HEK293 (cell line): ENCODE results near the gene APPL2.

Experiments used
- EGR2 ChIP-seq: fragments of 450-650 bp; formaldehyde crosslinking; IDR thresholded peaks from 2 replicates; pipeline ENCODE4 v1.5.1; 2016; ENCODE audit warnings: low read depth, missing biosample characterization, missing genetic modification characterization
- GLIS2 ChIP-seq: fragments of 450-650 bp; formaldehyde crosslinking; IDR thresholded peaks from 2 replicates; pipeline ENCODE4 v1.5.1; 2016; ENCODE audit warnings: missing biosample characterization, missing genetic modification characterization
- IKZF3 ChIP-seq: fragments of 450-650 bp; IDR thresholded peaks from 2 replicates; pipeline ENCODE4 v1.5.0; 2018; ENCODE audit warnings: missing biosample characterization, mild to moderate bottlenecking, missing genetic modification characterization, moderate library complexity
- KLF16 ChIP-seq: fragments of 450-650 bp; formaldehyde crosslinking; IDR thresholded peaks from 2 replicates; pipeline ENCODE4 v1.5.1; 2017; ENCODE audit warnings: missing biosample characterization, missing genetic modification characterization
- OSR2 ChIP-seq: fragments of 450-650 bp; formaldehyde crosslinking; IDR thresholded peaks from 2 replicates; pipeline ENCODE4 v1.5.1; 2016; ENCODE audit warnings: missing biosample characterization, missing genetic modification characterization
- PRDM1 ChIP-seq: fragments of 450-650 bp; formaldehyde crosslinking; IDR thresholded peaks from 2 replicates; pipeline ENCODE4; 2016; ENCODE audit warnings: missing biosample characterization, missing genetic modification characterization
- SETDB1 ChIP-seq: IDR thresholded peaks from one replicate; pipeline ENCODE4 v1.6.1; 2017; ENCODE audit warnings: mild to moderate bottlenecking, low read length, moderate library complexity, mixed read lengths; ENCODE audit not compliant: insufficient read length
- SP3 ChIP-seq: fragments of 450-650 bp; formaldehyde crosslinking; IDR thresholded peaks from 2 replicates; pipeline ENCODE4 v1.5.1; 2016; ENCODE audit warnings: missing biosample characterization, missing genetic modification characterization
- ZBTB8A ChIP-seq: fragments of 450-650 bp; formaldehyde crosslinking; IDR thresholded peaks from 2 replicates; pipeline ENCODE4 v1.5.1; 2016; ENCODE audit warnings: missing biosample characterization, missing genetic modification characterization
- ZEB2 ChIP-seq: fragments of 450-650 bp; formaldehyde crosslinking; IDR thresholded peaks from 2 replicates; pipeline ENCODE4 v1.5.1; 2016; ENCODE audit warnings: missing biosample characterization, missing genetic modification characterization
- ZFHX2 ChIP-seq: fragments of 450-650 bp; formaldehyde crosslinking; conservative IDR thresholded peaks from 2 replicates; pipeline ENCODE4 v1.5.1; 2016; ENCODE audit warnings: missing biosample characterization, missing genetic modification characterization
- ZFP3 ChIP-seq: fragments of 450-650 bp; formaldehyde crosslinking; IDR thresholded peaks from 2 replicates; pipeline ENCODE4 v1.5.1; 2016; ENCODE audit warnings: low read depth, missing biosample characterization, missing genetic modification characterization
- ZNF121 ChIP-seq: fragments of 450-650 bp; formaldehyde crosslinking; IDR thresholded peaks from 2 replicates; pipeline ENCODE4 v1.5.1; 2016; ENCODE audit warnings: missing biosample characterization, missing genetic modification characterization
- ZNF132 ChIP-seq: fragments of 450-650 bp; formaldehyde crosslinking; IDR thresholded peaks from 2 replicates; pipeline ENCODE4 v1.5.1; 2017; ENCODE audit warnings: missing biosample characterization, missing genetic modification characterization, borderline replicate concordance
- ZNF16 ChIP-seq: fragments of 450-650 bp; formaldehyde crosslinking; IDR thresholded peaks from 2 replicates; pipeline ENCODE4 v1.5.1; 2016; ENCODE audit warnings: low read depth, missing biosample characterization, missing genetic modification characterization
- ZNF23 ChIP-seq: fragments of 450-650 bp; formaldehyde crosslinking; IDR thresholded peaks from 2 replicates; pipeline ENCODE4 v1.5.1; 2016; ENCODE audit warnings: missing biosample characterization, missing genetic modification characterization, borderline replicate concordance
- ZNF24 ChIP-seq: fragments of 450-650 bp; formaldehyde crosslinking; IDR thresholded peaks from 2 replicates; pipeline ENCODE4 v1.5.1; 2016; ENCODE audit warnings: missing biosample characterization, missing genetic modification characterization
- ZNF341 ChIP-seq: fragments of 450-650 bp; formaldehyde crosslinking; IDR thresholded peaks from 2 replicates; pipeline ENCODE4; 2016; ENCODE audit warnings: low read depth, missing biosample characterization, missing genetic modification characterization
- ZNF391 ChIP-seq: fragments of 450-650 bp; formaldehyde crosslinking; IDR thresholded peaks from 2 replicates; pipeline ENCODE4 v1.5.1; 2016; ENCODE audit warnings: low read depth, missing biosample characterization, missing genetic modification characterization, borderline replicate concordance
- ZNF433 ChIP-seq: fragments of 450-650 bp; formaldehyde crosslinking; IDR thresholded peaks from 2 replicates; pipeline ENCODE4 v1.5.1; 2016; ENCODE audit warnings: missing biosample characterization, missing genetic modification characterization, low read depth
- ZNF510 ChIP-seq: fragments of 450-650 bp; formaldehyde crosslinking; IDR thresholded peaks from 2 replicates; pipeline ENCODE4 v1.5.1; 2018; ENCODE audit warnings: mild to moderate bottlenecking, missing genetic modification characterization, missing biosample characterization; ENCODE audit not compliant: insufficient replicate concordance
- ZNF529 ChIP-seq: fragments of 450-650 bp; formaldehyde crosslinking; IDR thresholded peaks from 2 replicates; pipeline ENCODE4 v1.5.1; 2017; ENCODE audit warnings: missing genetic modification characterization, missing biosample characterization; ENCODE audit not compliant: insufficient replicate concordance
- ZNF558 ChIP-seq: fragments of 450-650 bp; formaldehyde crosslinking; IDR thresholded peaks from 2 replicates; pipeline ENCODE4 v1.5.1; 2016; ENCODE audit warnings: missing biosample characterization, missing genetic modification characterization
- ZNF571 ChIP-seq: fragments of 450-650 bp; formaldehyde crosslinking; IDR thresholded peaks from 2 replicates; pipeline ENCODE4 v1.5.0; 2017; ENCODE audit warnings: missing biosample characterization, missing genetic modification characterization
- ZNF629 ChIP-seq: fragments of 450-650 bp; formaldehyde crosslinking; IDR thresholded peaks from 2 replicates; pipeline ENCODE4 v1.5.1; 2017; ENCODE audit warnings: missing biosample characterization, missing genetic modification characterization
- ZNF660 ChIP-seq: fragments of 450-650 bp; IDR thresholded peaks from 2 replicates; pipeline ENCODE4 v1.5.1; 2018; ENCODE audit warnings: missing biosample characterization, mild to moderate bottlenecking, missing genetic modification characterization
- ZNF664 ChIP-seq: fragments of 450-650 bp; formaldehyde crosslinking; IDR thresholded peaks from 2 replicates; pipeline ENCODE4 v1.5.1; 2016; ENCODE audit warnings: missing biosample characterization, missing genetic modification characterization
- ZNF791 ChIP-seq: fragments of 450-650 bp; formaldehyde crosslinking; IDR thresholded peaks from 2 replicates; pipeline ENCODE4 v1.5.1; 2016; ENCODE audit warnings: missing biosample characterization, missing genetic modification characterization
- ZNF837 ChIP-seq: fragments of 450-650 bp; formaldehyde crosslinking; IDR thresholded peaks from 2 replicates; pipeline ENCODE4 v1.5.1; 2016; ENCODE audit warnings: missing biosample characterization, missing genetic modification characterization
- ZXDB ChIP-seq: fragments of 450-650 bp; formaldehyde crosslinking; IDR thresholded peaks from 2 replicates; pipeline ENCODE4 v1.5.1; 2016; ENCODE audit warnings: missing biosample characterization, missing genetic modification characterization
- TF ChIP-seq, protein P1 (sequence below): fragments of 450-650 bp; formaldehyde crosslinking; IDR thresholded peaks from 2 replicates; pipeline ENCODE4; 2016; ENCODE audit warnings: missing biosample characterization, missing genetic modification characterization
- TF ChIP-seq, protein P2 (sequence below): fragments of 450-650 bp; formaldehyde crosslinking; IDR thresholded peaks from 2 replicates; pipeline ENCODE4 v1.5.1; 2016; ENCODE audit warnings: missing biosample characterization, missing genetic modification characterization
- TF ChIP-seq, protein P3 (sequence below): fragments of 450-650 bp; formaldehyde crosslinking; IDR thresholded peaks from 2 replicates; pipeline ENCODE4 v1.5.1; 2016; ENCODE audit warnings: missing biosample characterization, missing genetic modification characterization
- TF ChIP-seq, protein P4 (sequence below): fragments of 450-650 bp; formaldehyde crosslinking; IDR thresholded peaks from 2 replicates; pipeline ENCODE4 v1.5.1; 2017; ENCODE audit warnings: missing biosample characterization, missing genetic modification characterization

The APPL2 gene

GRCh38 chr12:105235732-105236476 lies at the start of gene APPL2 (continued):
- TF ChIP-seq, protein P1, sequence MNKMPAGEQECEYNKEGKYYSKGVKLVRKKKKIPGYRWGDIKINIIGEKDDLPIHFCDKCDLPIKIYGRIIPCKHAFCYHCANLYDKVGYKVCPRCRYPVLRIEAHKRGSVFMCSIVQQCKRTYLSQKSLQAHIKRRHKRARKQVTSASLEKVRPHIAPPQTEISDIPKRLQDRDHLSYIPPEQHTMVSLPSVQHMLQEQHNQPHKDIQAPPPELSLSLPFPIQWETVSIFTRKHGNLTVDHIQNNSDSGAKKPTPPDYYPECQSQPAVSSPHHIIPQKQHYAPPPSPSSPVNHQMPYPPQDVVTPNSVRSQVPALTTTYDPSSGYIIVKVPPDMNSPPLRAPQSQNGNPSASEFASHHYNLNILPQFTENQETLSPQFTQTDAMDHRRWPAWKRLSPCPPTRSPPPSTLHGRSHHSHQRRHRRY: no peak
- TF ChIP-seq ZNF510 (tag by site-specific recombination) (no peak), ZNF341 (tag by site-specific recombination) (0 out of 2 replicates have a peak, but pooled peaks have one; percentile 25), ZNF121 (tag by site-specific recombination) (no peak), SETDB1 (no peak), ZNF664 (no peak), ZFP3 (tag by site-specific recombination) (no peak), IKZF3 (tag by site-specific recombination) (0 out of 2 replicates have a peak, but pooled peaks have one; percentile 25), ZNF660 (tag by site-specific recombination) (peak; percentile 45), ZEB2 (tag by site-specific recombination) (peak; percentile 77; the same call in 1 of the 2 replicates), ZFHX2 (tag by site-specific recombination) (peak; percentile 5; the same call in 1 of the 2 replicates), ZNF558 (tag by site-specific recombination) (0 out of 2 replicates have a peak, but pooled peaks have one; percentile 22), ZNF24 (no peak), EGR2 (tag by site-specific recombination) (0 out of 2 replicates have a peak, but pooled peaks have one; percentile 17), ZNF571 (no peak), ZNF837 (tag by site-specific recombination) (no peak), ZNF132 (tag by site-specific recombination) (no peak), ZNF629 (tag by site-specific recombination) (0 out of 2 replicates have a peak, but pooled peaks have one; percentile 26), ZNF16 (no peak), GLIS2 (tag by site-specific recombination) (peak; percentile 72; the same call in 1 of the 2 replicates), ZNF529 (tag by site-specific recombination) (no peak), ZXDB (tag by site-specific recombination) (0 out of 2 replicates have a peak, but pooled peaks have one; percentile 52), SP3 (tag by site-specific recombination) (no peak; the same call in 1 of the 2 replicates), ZNF391 (tag by site-specific recombination) (no peak), ZNF433 (no peak), ZBTB8A (tag by site-specific recombination) (peak; percentile 82), PRDM1 (tag by site-specific recombination) (no peak), OSR2 (tag by site-specific recombination) (no peak), KLF16 (tag by site-specific recombination) (no peak), ZNF791 (tag by site-specific recombination) (no peak; the same call in 1 of the 2 replicates), ZNF23 (no peak)
- TF ChIP-seq, protein P2, sequence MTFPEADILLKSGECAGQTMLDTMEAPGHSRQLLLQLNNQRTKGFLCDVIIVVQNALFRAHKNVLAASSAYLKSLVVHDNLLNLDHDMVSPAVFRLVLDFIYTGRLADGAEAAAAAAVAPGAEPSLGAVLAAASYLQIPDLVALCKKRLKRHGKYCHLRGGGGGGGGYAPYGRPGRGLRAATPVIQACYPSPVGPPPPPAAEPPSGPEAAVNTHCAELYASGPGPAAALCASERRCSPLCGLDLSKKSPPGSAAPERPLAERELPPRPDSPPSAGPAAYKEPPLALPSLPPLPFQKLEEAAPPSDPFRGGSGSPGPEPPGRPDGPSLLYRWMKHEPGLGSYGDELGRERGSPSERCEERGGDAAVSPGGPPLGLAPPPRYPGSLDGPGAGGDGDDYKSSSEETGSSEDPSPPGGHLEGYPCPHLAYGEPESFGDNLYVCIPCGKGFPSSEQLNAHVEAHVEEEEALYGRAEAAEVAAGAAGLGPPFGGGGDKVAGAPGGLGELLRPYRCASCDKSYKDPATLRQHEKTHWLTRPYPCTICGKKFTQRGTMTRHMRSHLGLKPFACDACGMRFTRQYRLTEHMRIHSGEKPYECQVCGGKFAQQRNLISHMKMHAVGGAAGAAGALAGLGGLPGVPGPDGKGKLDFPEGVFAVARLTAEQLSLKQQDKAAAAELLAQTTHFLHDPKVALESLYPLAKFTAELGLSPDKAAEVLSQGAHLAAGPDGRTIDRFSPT (tag by site-specific recombination): no peak
- TF ChIP-seq, protein P3, sequence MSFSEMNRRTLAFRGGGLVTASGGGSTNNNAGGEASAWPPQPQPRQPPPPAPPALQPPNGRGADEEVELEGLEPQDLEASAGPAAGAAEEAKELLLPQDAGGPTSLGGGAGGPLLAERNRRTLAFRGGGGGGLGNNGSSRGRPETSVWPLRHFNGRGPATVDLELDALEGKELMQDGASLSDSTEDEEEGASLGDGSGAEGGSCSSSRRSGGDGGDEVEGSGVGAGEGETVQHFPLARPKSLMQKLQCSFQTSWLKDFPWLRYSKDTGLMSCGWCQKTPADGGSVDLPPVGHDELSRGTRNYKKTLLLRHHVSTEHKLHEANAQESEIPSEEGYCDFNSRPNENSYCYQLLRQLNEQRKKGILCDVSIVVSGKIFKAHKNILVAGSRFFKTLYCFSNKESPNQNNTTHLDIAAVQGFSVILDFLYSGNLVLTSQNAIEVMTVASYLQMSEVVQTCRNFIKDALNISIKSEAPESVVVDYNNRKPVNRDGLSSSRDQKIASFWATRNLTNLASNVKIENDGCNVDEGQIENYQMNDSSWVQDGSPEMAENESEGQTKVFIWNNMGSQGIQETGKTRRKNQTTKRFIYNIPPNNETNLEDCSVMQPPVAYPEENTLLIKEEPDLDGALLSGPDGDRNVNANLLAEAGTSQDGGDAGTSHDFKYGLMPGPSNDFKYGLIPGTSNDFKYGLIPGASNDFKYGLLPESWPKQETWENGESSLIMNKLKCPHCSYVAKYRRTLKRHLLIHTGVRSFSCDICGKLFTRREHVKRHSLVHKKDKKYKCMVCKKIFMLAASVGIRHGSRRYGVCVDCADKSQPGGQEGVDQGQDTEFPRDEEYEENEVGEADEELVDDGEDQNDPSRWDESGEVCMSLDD (tag by site-specific recombination): peak; percentile 84
- TF ChIP-seq, protein P4, sequence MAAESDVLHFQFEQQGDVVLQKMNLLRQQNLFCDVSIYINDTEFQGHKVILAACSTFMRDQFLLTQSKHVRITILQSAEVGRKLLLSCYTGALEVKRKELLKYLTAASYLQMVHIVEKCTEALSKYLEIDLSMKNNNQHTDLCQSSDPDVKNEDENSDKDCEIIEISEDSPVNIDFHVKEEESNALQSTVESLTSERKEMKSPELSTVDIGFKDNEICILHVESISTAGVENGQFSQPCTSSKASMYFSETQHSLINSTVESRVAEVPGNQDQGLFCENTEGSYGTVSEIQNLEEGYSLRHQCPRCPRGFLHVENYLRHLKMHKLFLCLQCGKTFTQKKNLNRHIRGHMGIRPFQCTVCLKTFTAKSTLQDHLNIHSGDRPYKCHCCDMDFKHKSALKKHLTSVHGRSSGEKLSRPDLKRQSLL: peak; percentile 48; the same call in 1 of the 2 replicates
